Uterus (tissue), 4 donors: Measurements from ENCODE around the gene FGFR4. TPM values are rescaled to one million over a fixed set of nuclear protein-coding genes. Genes with fewer than 3 reads are reported as not detected.
A peak's percentile ranks its signal among the peaks of the same experiment; 100 is the strongest.

Experiments
- DNase-seq, 2 donors: peaks; one replicate each; pipeline ENCODE4 v3.0.0-alpha.2; 2019 to 2020
- H3K27ac ChIP-seq, 2 donors: fragments of 200-600 bp; sonication (generic); 1 replicate in 1 of 2; 2 replicates in 1 of 2; pipeline ENCODE4 v1.5.1; 2016 to 2018
- H3K27me3 ChIP-seq, 2 donors: fragments of 200-600 bp; sonication (generic); one replicate each; pipeline ENCODE4 v1.5.1; 2018 to 2019; ENCODE audit warnings: control low read depth in 1 of 2
- H3K36me3 ChIP-seq, 2 donors: fragments of 200-600 bp; sonication (generic); one replicate each; pipeline ENCODE4 v1.5.1; 2019; ENCODE audit warnings: control low read depth in 1 of 2
- H3K4me1 ChIP-seq, 2 donors: fragments of 200-600 bp; sonication (generic); one replicate each; pipeline ENCODE4 v1.5.1; 2018 to 2019; ENCODE audit warnings: control low read depth in 1 of 2
- H3K4me3 ChIP-seq, 2 donors: fragments of 200-600 bp; sonication (generic); 1 replicate in 1 of 2; 2 replicates in 1 of 2; pipeline ENCODE4 v1.5.1; 2018 to 2019; ENCODE audit warnings: mild to moderate bottlenecking in 1 of 2
- H3K9me3 ChIP-seq, 2 donors: fragments of 200-600 bp; sonication (generic); one replicate each; pipeline ENCODE4 v1.5.1; 2019; ENCODE audit warnings: control low read depth in 1 of 2
- CTCF ChIP-seq, 4 experiments: fragments of 200-600 bp in 2 of 4; fragments of 450-650 bp in 2 of 4; sonication (generic) in 2 of 4; IDR thresholded peaks; one replicate each; pipeline ENCODE4 v1.5.1; 2016 to 2019; ENCODE audit warnings: antibody characterized with exemption in 4 of 4, mild to moderate bottlenecking in 2 of 4, moderate library complexity in 1 of 4
- POLR2A ChIP-seq, 2 donors: fragments of 450-650 bp; IDR thresholded peaks; one replicate each; pipeline ENCODE4 v1.6.1; 2016; ENCODE audit warnings: antibody characterized with exemption in 2 of 2, mild to moderate bottlenecking in 1 of 2, moderate library complexity in 1 of 2
- intact Hi-C: fragments of 100-400 bp; cut with DNase I; formaldehyde crosslinking; loops from one replicate; pipeline ENCODE4 v1.15.1; 2023; ENCODE audit warnings: low total_unique reads
- total RNA-seq, 4 donors: library from RNA; depleted of rRNA in 3 of 4; stranded (reverse); fragments of >200 nt in 3 of 4; gene quantifications; one replicate each; pipeline versions ENCODE4 v1.1.0 to v1.2.4, GENCODE V29; 2014 to 2023
- donor health status: DM: yes; HTN: yes; CAD: no.

The FGFR4 gene
- total RNA-seq, 4 donors from 2014 or later = under 0.01 to 18.8 (median 1.5) TPM

GRCh38 chr5:177093082-177093712, 6.5 kb downstream of the FGFR4 start:
- Histone ChIP-seq H3K27me3 (no peaks in the 10 kb centered on the region), H3K9me3 (no peaks in the 10 kb centered on the region), H3K4me1 (no peaks in the 10 kb centered on the region), H3K4me3 (no peak overlapping the region), H3K27ac (no peak overlapping the region), H3K36me3 (no peaks in the 10 kb centered on the region)
- no peak for DNase-seq
- intact Hi-C loops = no loop called here
- no peak for TF ChIP-seq CTCF (IDR thresholded peaks at IDR 0.05)
- no peak for TF ChIP-seq POLR2A (IDR thresholded peaks at IDR 0.05)

- DNase-seq = no peak
- H3K4me1 ChIP-seq = no peaks in the 10 kb centered on the region
- no peak overlapping the region for H3K4me3 ChIP-seq
- TF ChIP-seq CTCF (IDR thresholded peaks at IDR 0.05) = no peak
- no peak for TF ChIP-seq POLR2A (IDR thresholded peaks at IDR 0.05)
- H3K27ac ChIP-seq = peak overlapping the region in 1 of 2 donors; percentile 65
- no peaks in the 10 kb centered on the region for H3K36me3 ChIP-seq
- no peaks in the 10 kb centered on the region for H3K27me3 ChIP-seq
- no peaks in the 10 kb centered on the region for H3K9me3 ChIP-seq
- intact Hi-C loops = no loop called here
Measured at GRCh38 chr5:177093803-177094202, 7.1 kb downstream of the FGFR4 start.

- Histone ChIP-seq H3K4me1 (no peaks in the 10 kb centered on the region), H3K9me3 (no peaks in the 10 kb centered on the region), H3K27ac (peak overlapping the region in 1 of 2 donors; percentile 65), H3K4me3 (no peak overlapping the region), H3K27me3 (no peaks in the 10 kb centered on the region), H3K36me3 (no peaks in the 10 kb centered on the region)
- DNase-seq = peak; percentile 85 to 91
- TF ChIP-seq POLR2A (IDR thresholded peaks at IDR 0.05) (no peak), CTCF (IDR thresholded peaks at IDR 0.05) (no peak)
- intact Hi-C loops = no loop called here
Measured at GRCh38 chr5:177094224-177095087, 7.7 kb downstream of the FGFR4 start.

GRCh38 chr5:177095088-177095669, 8.5 kb downstream of the FGFR4 start:
- H3K27ac ChIP-seq = peak overlapping the region in 1 of 2 donors; percentile 65
- H3K36me3 ChIP-seq = no peaks in the 10 kb centered on the region
- DNase-seq = no peak
- H3K9me3 ChIP-seq = no peaks in the 10 kb centered on the region
- intact Hi-C loops = no loop called here
- H3K4me3 ChIP-seq = no peak overlapping the region
- no peaks in the 10 kb centered on the region for H3K4me1 ChIP-seq
- H3K27me3 ChIP-seq = no peaks in the 10 kb centered on the region
- TF ChIP-seq CTCF (IDR thresholded peaks at IDR 0.05) (no peak), POLR2A (IDR thresholded peaks at IDR 0.05) (no peak)
